Measurements from ENCODE around the gene DCTN2. TPM values are rescaled to one million over a fixed set of nuclear protein-coding genes. Genes with fewer than 3 reads are reported as not detected.
"Not testable (repeated sequence)": the region's sequence is repeated elsewhere in the genome, so short reads cannot be mapped to it uniquely, and the experiment has no call there.

The DCTN2 gene
- 10 to 100 TPM; 94.9 to 99.0 TPM for total RNA-seq

DNA sequence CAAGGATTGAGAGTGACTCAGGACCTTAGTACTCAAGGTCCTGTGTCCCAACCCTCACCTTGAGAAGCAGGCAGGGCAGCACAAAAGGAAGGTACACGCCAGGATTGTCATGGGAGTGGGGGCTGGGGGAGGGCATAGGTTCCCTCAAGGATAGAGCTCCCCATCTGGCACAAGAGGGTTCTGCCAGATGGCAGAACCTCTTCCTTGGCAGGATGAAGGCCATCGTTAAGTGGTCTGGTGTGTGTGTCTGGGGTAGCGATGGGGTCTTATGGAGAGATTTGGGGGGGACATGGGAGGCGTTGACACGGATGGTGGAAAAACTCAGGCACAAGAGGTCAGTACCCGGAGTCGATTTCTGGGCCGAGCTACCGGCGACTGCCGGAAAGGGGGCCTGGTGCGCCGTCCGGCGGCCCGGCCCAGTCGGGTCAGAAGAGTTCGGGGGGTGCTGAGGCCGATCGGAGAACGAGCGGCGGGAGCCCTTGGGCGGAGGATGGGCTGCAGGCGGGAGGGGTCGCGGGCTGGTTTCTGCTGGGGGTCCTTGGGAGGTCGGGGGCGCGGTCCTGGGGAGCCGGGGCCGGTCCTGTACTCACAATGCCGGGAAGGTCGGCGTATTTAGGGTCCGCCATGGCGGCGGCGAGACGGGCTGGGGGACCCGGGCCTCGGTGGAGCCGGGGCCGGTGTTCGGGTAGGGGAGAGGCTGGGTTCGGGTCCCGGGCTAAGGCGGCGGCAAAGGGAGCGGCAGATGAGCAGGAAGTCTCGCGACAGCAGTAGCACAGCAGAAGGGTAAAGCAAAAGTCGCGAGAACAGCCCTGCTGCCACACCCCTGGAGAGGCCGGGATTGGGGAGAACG lies at the start of gene DCTN2:
DCTN2 (minus strand) TSS at position 755 of the 850 bp plus-strand sequence; CDS start at position 626, 129 bp downstream.
- Mint-ChIP-seq H3K9me3 (no peaks in the 10 kb centered on the region), H3K27me3 (ENCODE audit: low read depth) (peaks cover 13% of the 10 kb centered on the region), H3K27ac (peak within 1 kb of the TSS; percentile 91), H3K36me3 (ENCODE audit: insufficient read depth in 2 of 2) (peaks cover 4% of the 10 kb centered on the region in 2 donors), H3K4me3 (peak within 1 kb of the TSS; percentile 74 to 98), H3K4me1 (ENCODE audit: low read depth) (peaks cover 63% of the 10 kb centered on the region)
- DNase-seq (peak; percentile 93 to 97), ATAC-seq (replicated peaks in 1 of 2) (peak; percentile 94 to 97)

DNA sequence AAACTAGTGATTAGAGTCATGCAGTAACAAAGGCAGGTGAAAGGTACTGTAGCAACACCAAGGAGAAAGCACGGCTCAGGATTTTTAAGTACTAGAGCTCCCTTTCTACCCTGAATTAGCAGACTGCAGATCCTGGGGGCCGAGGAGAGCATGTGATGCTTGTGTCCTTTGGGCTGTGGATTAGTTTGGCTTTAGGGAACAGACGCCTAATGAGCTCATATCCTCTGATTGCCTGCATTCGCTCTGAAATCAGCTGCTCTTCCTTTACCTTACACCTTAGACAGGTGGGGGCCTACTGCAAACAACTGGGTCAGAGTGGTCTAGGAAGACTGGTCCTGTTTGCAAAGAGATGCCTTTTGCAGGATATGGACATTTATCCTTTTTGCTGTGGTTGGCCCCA lies 46.2 kb upstream of the DCTN2 start:
- no peaks in the 10 kb centered on the region for H3K9me3 Mint-ChIP-seq
- DNase-seq (no peak), ATAC-seq (replicated peaks in 1 of 2) (no peak)
- H3K27me3 Mint-ChIP-seq (ENCODE audit: low read depth), result no peaks in the 10 kb centered on the region
- no peak overlapping the region for H3K27ac Mint-ChIP-seq
- no peak overlapping the region for H3K4me3 Mint-ChIP-seq
- H3K4me1 Mint-ChIP-seq (ENCODE audit: low read depth), result peaks cover 21% of the 10 kb centered on the region
- peaks cover 4 to 6% of the 10 kb centered on the region in 2 donors for H3K36me3 Mint-ChIP-seq (ENCODE audit: insufficient read depth in 2 of 2)

DNA sequence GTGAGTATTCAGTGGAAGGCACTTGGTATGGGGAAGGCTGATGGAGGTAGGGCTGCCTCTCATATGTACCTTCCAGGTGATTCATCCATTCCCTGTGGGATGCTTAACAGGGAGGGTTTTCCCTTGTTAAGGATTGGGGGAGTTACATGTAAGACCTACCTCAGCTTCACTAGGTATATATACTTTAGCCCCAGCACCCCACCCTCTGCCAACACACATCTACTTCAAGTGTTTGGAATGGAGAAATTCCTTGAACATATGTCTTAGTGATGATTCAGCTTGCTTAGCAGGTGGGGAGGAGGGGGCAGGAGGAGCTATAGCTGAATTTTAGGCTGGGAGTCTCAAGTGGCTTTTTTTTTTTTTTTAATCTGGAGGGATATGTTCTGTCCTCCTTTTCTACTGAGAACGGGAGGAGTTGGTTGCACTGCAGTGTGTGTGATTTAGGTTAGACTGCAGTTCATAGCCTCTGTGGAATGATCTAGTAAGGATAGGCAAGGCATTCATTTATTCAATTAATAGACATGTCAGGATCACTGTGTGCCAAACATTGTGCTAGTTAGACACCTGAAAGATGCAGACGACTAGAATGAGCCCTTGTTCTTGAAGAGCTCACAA lies 45.7 kb upstream of the DCTN2 start:
- Mint-ChIP-seq H3K4me3 (peak overlapping the region; percentile 79 to 93), H3K4me1 (ENCODE audit: low read depth) (peaks cover 21% of the 10 kb centered on the region), H3K36me3 (ENCODE audit: insufficient read depth in 2 of 2) (peaks cover 4% of the 10 kb centered on the region in 2 donors), H3K9me3 (no peaks in the 10 kb centered on the region), H3K27ac (peak overlapping the region; percentile 59), H3K27me3 (ENCODE audit: low read depth) (no peaks in the 10 kb centered on the region)
- DNase-seq, result no peak
- ATAC-seq (replicated peaks in 1 of 2), result no peak

DNA sequence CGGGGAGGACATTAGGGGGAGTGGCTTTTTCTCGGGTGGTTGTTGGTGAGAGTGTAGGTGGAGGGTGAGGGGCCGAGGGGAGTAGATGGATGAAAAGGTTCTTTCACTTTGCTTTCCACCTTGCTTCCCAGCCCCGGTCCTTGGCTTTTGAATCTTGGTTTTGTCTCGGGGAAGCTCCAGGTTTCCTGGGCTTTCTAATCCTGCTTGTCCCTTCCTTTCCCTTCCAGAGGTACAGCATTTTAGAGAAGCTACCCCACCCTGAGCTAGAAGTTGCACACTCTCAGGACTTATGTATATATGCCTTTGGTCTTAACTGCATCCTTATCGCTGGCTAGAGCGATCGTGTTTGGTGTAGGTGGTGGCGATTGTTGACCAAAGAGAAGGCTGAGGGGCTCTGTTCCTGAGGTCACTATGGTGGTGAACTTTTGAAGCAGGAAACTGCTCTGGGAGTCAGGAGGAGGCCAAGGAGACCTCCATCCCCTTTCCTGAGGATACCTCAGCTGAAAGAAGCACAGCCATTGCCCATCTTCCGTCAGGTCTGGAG lies 44.9 kb upstream of the DCTN2 start:
- Mint-ChIP-seq H3K27ac (peak overlapping the region; percentile 59), H3K4me1 (ENCODE audit: low read depth) (peaks cover 21% of the 10 kb centered on the region), H3K36me3 (ENCODE audit: insufficient read depth in 2 of 2) (peaks cover 2 to 3% of the 10 kb centered on the region in 2 donors), H3K27me3 (ENCODE audit: low read depth) (no peaks in the 10 kb centered on the region), H3K4me3 (peak overlapping the region; percentile 79 to 93), H3K9me3 (no peaks in the 10 kb centered on the region)
- DNase-seq (no peak), ATAC-seq (replicated peaks in 1 of 2) (no peak)

DNA sequence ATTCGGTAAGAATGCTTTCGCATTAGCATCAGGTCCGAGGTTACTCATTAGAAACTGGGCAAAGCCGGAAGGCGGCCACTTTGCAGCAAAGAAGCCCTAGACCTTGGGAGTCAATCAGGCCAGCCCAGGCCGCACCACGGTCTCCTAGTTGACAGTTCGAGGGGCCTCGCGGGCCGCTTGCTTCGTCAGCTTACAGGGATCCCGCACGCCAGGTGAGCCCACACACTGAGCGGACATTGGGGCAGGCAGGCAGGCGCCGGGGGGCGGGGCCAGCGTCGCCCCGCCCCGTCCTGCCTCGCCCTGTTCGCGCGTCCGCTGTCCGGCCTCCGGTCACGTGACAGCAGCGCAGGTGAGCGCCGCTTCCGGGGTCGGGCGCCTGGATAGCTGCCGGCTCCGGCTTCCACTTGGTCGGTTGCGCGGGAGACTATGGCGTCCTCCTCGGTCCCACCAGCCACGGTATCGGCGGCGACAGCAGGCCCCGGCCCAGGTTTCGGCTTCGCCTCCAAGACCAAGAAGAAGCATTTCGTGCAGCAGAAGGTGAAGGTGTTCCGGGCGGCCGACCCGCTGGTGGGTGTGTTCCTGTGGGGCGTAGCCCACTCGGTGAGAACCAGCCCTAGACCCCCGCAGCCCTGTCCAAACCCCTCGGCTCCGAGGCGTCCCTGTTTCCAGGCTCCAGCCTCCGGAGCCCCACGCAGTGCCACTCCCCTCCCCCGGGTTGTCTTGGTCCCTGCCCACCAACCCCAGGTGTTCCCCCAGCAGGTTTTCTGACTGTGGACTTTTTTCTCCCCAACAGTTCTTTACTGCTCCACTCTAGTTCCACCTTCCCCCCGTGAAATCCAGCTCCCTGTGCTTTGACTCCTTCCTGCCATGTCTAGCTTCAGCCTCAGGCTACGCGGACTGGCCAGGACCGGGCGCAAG lies 44.1 kb upstream of the DCTN2 start, which contains the start of gene PIP4K2C:
PIP4K2C (plus strand) TSS at position 329 of the 918 bp plus-strand sequence; CDS start at position 427, 98 bp downstream.
- DNase-seq (peak; percentile 86 to 88), ATAC-seq (replicated peaks in 1 of 2) (peak; percentile 98 to 99)
- H3K27me3 Mint-ChIP-seq (ENCODE audit: low read depth), result no peaks in the 10 kb centered on the region
- no peaks in the 10 kb centered on the region for H3K9me3 Mint-ChIP-seq
- peak within 1 kb of the TSS; percentile 8 for H3K27ac Mint-ChIP-seq
- peaks cover 21% of the 10 kb centered on the region for H3K4me1 Mint-ChIP-seq (ENCODE audit: low read depth)
- H3K4me3 Mint-ChIP-seq, result peak within 1 kb of the TSS; percentile 79 to 93
- peaks cover 2 to 3% of the 10 kb centered on the region in 2 donors for H3K36me3 Mint-ChIP-seq (ENCODE audit: insufficient read depth in 2 of 2)

DNA sequence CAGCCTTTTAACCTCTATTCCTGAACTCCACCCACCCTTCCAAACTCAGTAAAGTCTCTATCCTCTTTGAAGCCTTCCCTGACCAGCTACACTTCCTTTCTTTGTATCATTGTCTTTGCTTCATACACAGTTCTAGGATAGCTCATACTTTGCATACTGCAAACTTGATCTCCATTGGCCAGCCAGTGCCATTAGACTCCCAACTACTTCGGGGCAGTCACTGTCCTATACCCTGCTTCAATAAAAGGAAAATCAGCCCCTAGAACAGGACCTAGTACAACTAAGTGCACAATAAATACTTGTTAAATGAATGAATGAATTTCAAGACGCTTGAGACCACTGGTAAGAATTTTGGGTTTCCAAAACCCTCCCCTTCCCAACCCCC lies 43.5 kb upstream of the DCTN2 start:
- no peaks in the 10 kb centered on the region for H3K36me3 Mint-ChIP-seq (ENCODE audit: insufficient read depth in 2 of 2)
- H3K27ac Mint-ChIP-seq, result peak overlapping the region; percentile 8
- H3K9me3 Mint-ChIP-seq, result no peaks in the 10 kb centered on the region
- H3K4me1 Mint-ChIP-seq (ENCODE audit: low read depth), result peaks cover 21% of the 10 kb centered on the region
- no peak for ATAC-seq (replicated peaks in 1 of 2)
- DNase-seq, result no peak
- peak overlapping the region; percentile 79 to 93 for H3K4me3 Mint-ChIP-seq
- H3K27me3 Mint-ChIP-seq (ENCODE audit: low read depth), result no peaks in the 10 kb centered on the region

DNA sequence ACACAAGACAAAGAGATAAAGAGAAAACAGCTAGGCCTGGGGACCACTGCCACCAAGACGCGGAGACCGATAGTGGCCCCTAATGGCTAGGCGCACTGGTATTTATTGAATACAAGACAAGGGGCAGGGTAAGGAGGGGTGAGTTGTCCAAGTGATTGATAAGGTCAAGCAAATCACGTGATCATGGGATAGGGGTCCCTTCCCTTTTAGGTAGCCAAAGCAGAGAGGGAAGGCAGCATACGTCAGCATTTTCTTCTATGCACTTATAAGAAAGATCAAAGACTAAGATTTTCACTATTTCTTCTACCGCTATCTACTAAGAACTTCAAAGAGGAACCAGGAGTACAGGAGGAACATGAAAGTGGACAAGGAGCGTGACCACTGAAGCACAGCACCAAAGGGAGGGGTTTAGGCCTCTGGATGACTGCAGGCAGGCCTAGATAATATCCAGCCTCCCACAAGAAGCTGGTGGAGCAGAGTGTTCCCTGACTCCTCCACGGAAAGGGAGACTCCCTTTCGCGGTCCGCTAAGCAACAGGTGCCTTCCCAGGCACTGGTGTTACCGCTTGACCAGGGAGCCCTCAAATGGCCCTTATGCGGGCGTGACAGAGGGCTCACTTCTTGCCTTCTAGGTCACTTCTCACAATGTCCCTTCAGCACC lies 42.1 kb upstream of the DCTN2 start:
- H3K27ac Mint-ChIP-seq; H3K36me3 Mint-ChIP-seq (ENCODE audit: insufficient read depth in 2 of 2); ATAC-seq (replicated peaks in 1 of 2); DNase-seq; H3K4me3 Mint-ChIP-seq; H3K27me3 Mint-ChIP-seq (ENCODE audit: low read depth); H3K9me3 Mint-ChIP-seq: not testable (repeated sequence)
- H3K4me1 Mint-ChIP-seq (ENCODE audit: low read depth), result peaks cover 21% of the 10 kb centered on the region

DNA sequence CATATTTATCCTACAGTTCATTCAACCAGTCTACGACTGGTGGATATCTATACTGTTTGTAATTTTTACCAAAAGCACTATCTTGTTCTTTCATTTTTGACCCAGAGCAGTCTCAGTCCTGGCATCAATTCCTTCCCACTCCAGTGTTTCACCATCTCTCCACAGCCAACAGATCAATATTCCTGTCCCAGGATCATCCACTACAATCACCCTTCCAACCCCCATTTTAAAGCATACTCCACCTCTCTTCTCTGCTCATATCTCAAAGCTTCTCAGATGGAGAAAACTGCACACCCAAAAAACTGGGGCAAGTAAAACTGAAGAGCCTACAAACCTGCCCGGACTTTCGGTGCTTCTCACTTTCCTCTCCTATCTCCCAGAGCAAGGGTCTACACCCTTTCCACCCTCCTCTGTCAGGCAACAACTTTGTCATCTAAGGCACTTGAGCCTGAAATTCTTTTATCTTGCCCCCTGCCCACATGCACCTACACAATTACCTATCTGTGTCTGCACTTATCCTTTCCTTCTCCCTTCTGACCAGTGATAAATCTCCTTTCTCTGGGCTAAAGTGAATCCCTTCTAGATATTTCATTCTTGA lies 39.9 kb upstream of the DCTN2 start:
- peaks cover 19% of the 10 kb centered on the region for H3K4me1 Mint-ChIP-seq (ENCODE audit: low read depth)

DNA sequence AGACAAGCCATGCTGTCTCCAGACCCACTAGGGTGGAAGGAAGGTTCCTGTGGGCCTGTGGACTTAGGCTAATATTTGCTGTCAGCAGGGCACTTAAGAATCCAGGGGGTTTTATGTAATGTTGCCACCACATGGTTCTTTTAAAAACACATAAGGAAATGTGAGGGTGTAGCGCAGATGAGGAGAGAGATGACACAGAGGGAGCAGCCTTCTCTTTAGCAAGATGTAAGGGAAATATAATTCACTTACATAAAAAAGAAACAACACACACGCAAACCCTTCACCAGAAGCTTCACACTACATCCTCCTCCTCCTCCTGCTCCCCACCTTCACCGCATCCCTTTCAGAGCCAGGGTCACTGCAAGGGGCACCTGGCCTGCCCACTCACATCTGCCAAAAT lies 39.1 kb upstream of the DCTN2 start:
- no peak overlapping the region for H3K4me3 Mint-ChIP-seq
- H3K27ac Mint-ChIP-seq, result no peak overlapping the region
- H3K9me3 Mint-ChIP-seq, result no peaks in the 10 kb centered on the region
- DNase-seq (no peak), ATAC-seq (replicated peaks in 1 of 2) (no peak)
- H3K36me3 Mint-ChIP-seq (ENCODE audit: insufficient read depth in 2 of 2), result no peaks in the 10 kb centered on the region
- H3K27me3 Mint-ChIP-seq (ENCODE audit: low read depth), result no peaks in the 10 kb centered on the region
- peaks cover 13% of the 10 kb centered on the region for H3K4me1 Mint-ChIP-seq (ENCODE audit: low read depth)

More for the DNA sequence above, 39.9 kb upstream of the DCTN2 start:
- ATAC-seq (replicated peaks in 1 of 2) (no peak), DNase-seq (no peak)
- Mint-ChIP-seq H3K27ac (no peak overlapping the region), H3K9me3 (no peaks in the 10 kb centered on the region), H3K36me3 (ENCODE audit: insufficient read depth in 2 of 2) (no peaks in the 10 kb centered on the region), H3K4me3 (no peak overlapping the region), H3K27me3 (ENCODE audit: low read depth) (no peaks in the 10 kb centered on the region)

DNA sequence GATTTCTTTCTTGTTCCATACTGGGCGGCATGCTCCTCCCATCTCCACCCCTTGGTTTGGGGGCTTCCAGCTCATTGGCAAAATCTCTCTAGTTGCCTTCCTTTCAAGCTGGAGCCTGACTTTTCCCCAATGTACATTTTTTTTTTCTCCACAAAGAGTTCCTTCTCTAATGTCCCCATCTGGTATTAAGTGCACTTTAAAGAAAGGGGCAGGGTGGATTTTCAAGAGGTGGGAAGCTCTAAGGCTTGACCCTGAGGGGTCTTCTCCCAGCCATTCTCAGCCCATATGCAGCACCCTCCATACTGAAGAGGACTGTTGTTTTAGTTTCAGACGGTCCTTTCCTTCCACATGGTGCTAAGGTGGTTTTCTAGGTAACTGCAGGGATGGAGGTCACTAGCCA lies 38.2 kb upstream of the DCTN2 start:
- Mint-ChIP-seq H3K27ac (no peak overlapping the region), H3K4me1 (ENCODE audit: low read depth) (peaks cover 7% of the 10 kb centered on the region), H3K27me3 (ENCODE audit: low read depth) (no peaks in the 10 kb centered on the region), H3K9me3 (no peaks in the 10 kb centered on the region), H3K36me3 (ENCODE audit: insufficient read depth in 2 of 2) (no peaks in the 10 kb centered on the region), H3K4me3 (no peak overlapping the region)
- no peak for DNase-seq
- no peak for ATAC-seq (replicated peaks in 1 of 2)

DNA sequence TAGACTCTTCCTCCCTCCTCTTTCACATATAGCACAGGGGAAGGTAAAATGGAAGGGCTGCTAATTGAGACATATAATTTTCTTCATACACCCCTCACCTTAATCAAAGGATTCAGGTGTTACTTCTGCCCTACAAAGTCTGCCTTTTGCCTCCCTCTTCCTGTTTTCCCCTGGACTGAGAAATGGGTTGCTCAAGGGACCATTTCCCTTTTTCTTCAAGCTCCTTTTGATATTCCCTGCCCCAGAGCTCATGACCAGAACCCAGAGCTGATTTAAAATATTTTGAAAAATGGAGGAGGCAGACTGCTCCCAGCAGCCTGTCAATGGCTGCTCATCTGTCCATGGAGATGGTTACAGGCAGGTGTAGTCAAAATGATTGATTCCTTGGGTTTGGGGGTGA lies 37.7 kb upstream of the DCTN2 start:
- Mint-ChIP-seq H3K27me3 (ENCODE audit: low read depth) (no peaks in the 10 kb centered on the region), H3K27ac (no peak overlapping the region), H3K4me1 (ENCODE audit: low read depth) (peaks cover 6% of the 10 kb centered on the region), H3K4me3 (no peak overlapping the region), H3K9me3 (no peaks in the 10 kb centered on the region), H3K36me3 (ENCODE audit: insufficient read depth in 2 of 2) (no peaks in the 10 kb centered on the region)
- DNase-seq (no peak), ATAC-seq (replicated peaks in 1 of 2) (no peak)

DNA sequence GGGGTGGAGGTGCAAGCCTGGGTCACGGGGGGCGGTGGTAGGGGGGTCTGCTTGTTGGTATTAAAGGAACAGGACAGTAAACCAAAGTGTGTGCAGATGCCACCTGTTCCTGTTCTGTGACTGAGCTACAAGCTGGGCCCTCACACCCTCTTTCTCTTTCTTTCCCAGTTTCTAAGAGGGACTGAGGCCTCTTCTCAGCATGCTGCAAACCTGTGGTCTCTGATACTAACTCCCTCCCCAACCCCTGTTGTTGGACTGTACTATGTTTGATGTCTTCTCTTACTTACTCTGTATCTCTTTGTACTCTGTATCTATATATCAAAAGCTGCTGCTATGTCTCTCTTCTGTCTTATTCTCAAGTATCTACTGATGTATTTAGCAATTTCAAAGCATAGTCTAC lies 37.1 kb upstream of the DCTN2 start:
- no peaks in the 10 kb centered on the region for H3K36me3 Mint-ChIP-seq (ENCODE audit: insufficient read depth in 2 of 2)

More for the DNA sequence above, 37.1 kb upstream of the DCTN2 start:
- Mint-ChIP-seq H3K4me3 (no peak overlapping the region), H3K4me1 (ENCODE audit: low read depth) (peaks cover 6% of the 10 kb centered on the region), H3K27me3 (ENCODE audit: low read depth) (no peaks in the 10 kb centered on the region), H3K27ac (no peak overlapping the region), H3K9me3 (no peaks in the 10 kb centered on the region)
- ATAC-seq (replicated peaks in 1 of 2) (no peak), DNase-seq (no peak)
